Erythroblast (primary cell): ENCODE measurements around the gene WDR70.

Experiments used
- GATA1 ChIP-seq: IDR thresholded peaks from 2 replicates; pipeline ENCODE4 v1.6.1; 2011; ENCODE audit warnings: low read depth, mild to moderate bottlenecking, control low read depth, low read length, moderate library complexity
- POLR2A ChIP-seq: IDR thresholded peaks from 2 replicates; pipeline ENCODE4 v1.6.1; 2011; ENCODE audit warnings: mild to moderate bottlenecking, low read length

- TF ChIP-seq POLR2A (no peak), GATA1 (no peak)
Observed at GRCh38 chr5:37615184-37615583, 236.1 kb downstream of the WDR70 start.
